SK-N-SH (cell line): ENCODE results near the gene FBXL15. TPM values are rescaled to one million over a fixed set of nuclear protein-coding genes. Genes with fewer than 3 reads are reported as not detected.

Experiments used
- CTCF ChIA-PET: fragments of 300-600, 350-600 bp; formaldehyde crosslinking; extraction: SDS; loops from one replicate; lab custom pipeline; 2021; lab: Yijun Ruan, JAX
- POLR2A ChIA-PET: fragments of 350-600 bp; sonication (Branson Sonifier 250); formaldehyde crosslinking; extraction: SDS; loops from one replicate; lab custom pipeline; 2020; ENCODE audit warnings: antibody characterized with exemption, inconsistent platforms; lab: Yijun Ruan, JAX
- DNase-seq: peaks from one replicate; pipeline ENCODE4 v3.0.0; 2012
- H2AFZ ChIP-seq: fragments of 200-600 bp; sonication (generic); 2 replicates; pipeline ENCODE4 v1.8.1; 2016; ENCODE audit warnings: antibody characterized with exemption, mild to moderate bottlenecking, low read depth
- H3F3A ChIP-seq: fragments of 200-600 bp; sonication (generic); replicated peaks from 2 replicates; pipeline ENCODE3; 2016; ENCODE audit warnings: antibody characterized with exemption, mild to moderate bottlenecking; ENCODE audit not compliant: insufficient read depth
- H3K27ac ChIP-seq, 2 experiments: fragments of 200-500 bp in 1 of 2; fragments of 200-600 bp in 1 of 2; sonication (Bioruptor generic) in 1 of 2; sonication (generic), shearing (Covaris generic) in 1 of 2; 2 replicates each; pipeline versions ENCODE4 v1.5.1 to v1.6.1; 2014 to 2016; ENCODE audit warnings: low read depth in 2 of 2, inconsistent platforms in 1 of 2, low read length in 1 of 2, mild to moderate bottlenecking in 1 of 2, mixed read lengths in 1 of 2
- H3K27me3 ChIP-seq: fragments of 200-600 bp; sonication (generic), shearing (Covaris generic); 2 replicates; pipeline ENCODE4 v1.6.1; 2016; ENCODE audit warnings: mixed run types; ENCODE audit not compliant: insufficient read depth
- H3K36me3 ChIP-seq, 2 experiments: fragments of 200-500 bp in 1 of 2; fragments of 200-600 bp in 1 of 2; sonication (Bioruptor generic) in 1 of 2; sonication (generic) in 1 of 2; replicated peaks in 1 of 2; 2 replicates each; pipeline versions ENCODE3 to v1.5.1; 2014 to 2016; ENCODE audit warnings: low read length in 1 of 2, mild to moderate bottlenecking in 1 of 2; ENCODE audit not compliant: insufficient read depth in 2 of 2, control insufficient read depth in 1 of 2
- H3K4me1 ChIP-seq, 2 experiments: fragments of 200-500 bp in 1 of 2; fragments of 200-600 bp in 1 of 2; sonication (Bioruptor generic) in 1 of 2; sonication (generic), shearing (Covaris generic) in 1 of 2; 2 replicates each; pipeline versions ENCODE4 v1.5.1 to v1.6.1; 2014 to 2016; ENCODE audit warnings: low read depth in 1 of 2, low read length in 1 of 2, mixed run types in 1 of 2; ENCODE audit not compliant: insufficient read depth in 2 of 2, control insufficient read depth in 1 of 2
- H3K4me2 ChIP-seq: fragments of 200-600 bp; sonication (generic), shearing (Covaris generic); 2 replicates; pipeline ENCODE4 v1.6.1; 2017; ENCODE audit warnings: mixed run types
- H3K4me3 ChIP-seq, 2 experiments: fragments of 200-500 bp in 1 of 2; fragments of 200-600 bp in 1 of 2; sonication (Bioruptor generic) in 1 of 2; sonication (generic), shearing (Covaris generic) in 1 of 2; 2 replicates each; pipeline versions ENCODE4 v1.5.1 to v1.8.1; 2014 to 2016; ENCODE audit warnings: low read depth in 2 of 2, inconsistent platforms in 1 of 2, low read length in 1 of 2, mild to moderate bottlenecking in 1 of 2, mixed read lengths in 1 of 2, moderate library complexity in 1 of 2
- H3K79me2 ChIP-seq: fragments of 200-600 bp; sonication (generic); 2 replicates; pipeline ENCODE4 v1.8.1; 2017; ENCODE audit warnings: mild to moderate bottlenecking; ENCODE audit not compliant: insufficient read depth
- H3K9ac ChIP-seq: fragments of 200-600 bp; sonication (generic); 2 replicates; pipeline ENCODE4 v1.6.1; 2017; ENCODE audit warnings: mixed run types
- H3K9me2 ChIP-seq: fragments of 200-600 bp; sonication (generic); 2 replicates; pipeline ENCODE4 v1.6.1; 2017; ENCODE audit warnings: mixed run types
- H3K9me3 ChIP-seq: fragments of 200-600 bp; sonication (generic); 2 replicates; pipeline ENCODE4 v1.6.1; 2017; ENCODE audit warnings: mixed run types, mild to moderate bottlenecking, moderate library complexity
- H4K20me1 ChIP-seq: fragments of 200-600 bp; sonication (generic); 2 replicates; pipeline ENCODE4 v1.6.1; 2017; ENCODE audit warnings: mild to moderate bottlenecking, mixed run types; ENCODE audit not compliant: insufficient read depth
- CHD2 ChIP-seq: fragments of 150-350 bp; IDR thresholded peaks from 2 replicates; pipeline ENCODE4 v1.6.1; 2018; ENCODE audit warnings: low read length; ENCODE audit not compliant: partially characterized antibody
- ELF1 ChIP-seq: IDR thresholded peaks from 2 replicates; pipeline ENCODE4 v1.4.0; 2012
- EP300 ChIP-seq, 2 experiments: IDR thresholded peaks; 2 replicates each; pipeline versions ENCODE4 v1.4.0 to v1.6.1; 2012; ENCODE audit warnings: borderline replicate concordance in 1 of 2, low read depth in 1 of 2, low read length in 1 of 2
- EZH2phosphoT487 ChIP-seq: fragments of 200-600 bp; sonication (generic); IDR thresholded peaks from 2 replicates; pipeline ENCODE4 v1.6.1; 2017; ENCODE audit warnings: low read depth, mixed run types, mild to moderate bottlenecking, antibody characterized with exemption, moderate library complexity, borderline replicate concordance
- FOSL2 ChIP-seq: IDR thresholded peaks from 2 replicates; pipeline ENCODE4 v1.4.0; 2012; ENCODE audit warnings: low read depth, mild to moderate bottlenecking, moderate library complexity, borderline replicate concordance
- FOXM1 ChIP-seq: IDR thresholded peaks from 2 replicates; pipeline ENCODE4 v1.4.0; 2012; ENCODE audit warnings: low read depth, mild to moderate bottlenecking
- GATA2 ChIP-seq: sonication (generic); formaldehyde crosslinking; IDR thresholded peaks from 2 replicates; pipeline ENCODE4 v1.5.0; 2020; ENCODE audit warnings: mild to moderate bottlenecking, missing genetic modification reagents
- JUND ChIP-seq: IDR thresholded peaks from 2 replicates; pipeline ENCODE4 v1.4.0; 2012
- MEF2A ChIP-seq: IDR thresholded peaks from 2 replicates; pipeline ENCODE4 v1.4.0; 2012; ENCODE audit warnings: low read depth, borderline replicate concordance
- NFIC ChIP-seq: IDR thresholded peaks from 2 replicates; pipeline ENCODE4 v1.4.0; 2012; ENCODE audit warnings: borderline replicate concordance
- POLR2AphosphoS5 ChIP-seq: IDR thresholded peaks from 2 replicates; pipeline ENCODE4 v1.6.1; 2012; ENCODE audit warnings: low read depth, low read length
- RAD21 ChIP-seq: IDR thresholded peaks from 2 replicates; pipeline ENCODE4 v1.6.1; 2012; ENCODE audit warnings: mild to moderate bottlenecking, low read length
- RXRA ChIP-seq: IDR thresholded peaks from 2 replicates; pipeline ENCODE4 v1.4.0; 2012; ENCODE audit warnings: low read depth, mild to moderate bottlenecking, borderline replicate concordance
- SMC3 ChIP-seq: IDR thresholded peaks from 2 replicates; pipeline ENCODE4 v1.6.1; 2012; ENCODE audit warnings: low read depth, low read length, improper control_type of control experiment
- TCF12 ChIP-seq: IDR thresholded peaks from 2 replicates; pipeline ENCODE4 v1.4.0; 2012
- USF1 ChIP-seq: IDR thresholded peaks from 2 replicates; pipeline ENCODE4 v1.4.0; 2012; ENCODE audit warnings: low read depth, borderline replicate concordance
- YY1 ChIP-seq: IDR thresholded peaks from 2 replicates; pipeline ENCODE4 v1.4.0; 2012; ENCODE audit warnings: low read depth, mild to moderate bottlenecking
- WGBS: methylation state at CpG from one replicate; pipeline ENCODE4 v1.1.6; 2017; ENCODE audit warnings: low lambda C conversion rate; 5-methylcytosine and 5-hydroxymethylcytosine counted together
- polyA plus RNA-seq, 3 experiments: library from polyadenylated mRNA; depleted of rRNA; stranded (reverse); fragments of >200 nt; gene quantifications; 2 replicates each; pipeline ENCODE4 v1.2.3, GENCODE V29; 2012
- TF ChIP-seq, protein P1 (sequence below): IDR thresholded peaks from 2 replicates; pipeline ENCODE4; 2012
- TF ChIP-seq, protein P2 (sequence below): IDR thresholded peaks from 2 replicates; pipeline ENCODE4 v1.4.0; 2012; ENCODE audit warnings: low read depth
- TF ChIP-seq, protein P3 (sequence below): IDR thresholded peaks from 2 replicates; pipeline ENCODE4 v1.4.0; 2012; ENCODE audit warnings: low read depth, borderline replicate concordance

Gene FBXL15
- polyA plus RNA-seq, 1 of the 3 experiments (the other 2 are of a cell fraction): 17.2 TPM

DNA sequence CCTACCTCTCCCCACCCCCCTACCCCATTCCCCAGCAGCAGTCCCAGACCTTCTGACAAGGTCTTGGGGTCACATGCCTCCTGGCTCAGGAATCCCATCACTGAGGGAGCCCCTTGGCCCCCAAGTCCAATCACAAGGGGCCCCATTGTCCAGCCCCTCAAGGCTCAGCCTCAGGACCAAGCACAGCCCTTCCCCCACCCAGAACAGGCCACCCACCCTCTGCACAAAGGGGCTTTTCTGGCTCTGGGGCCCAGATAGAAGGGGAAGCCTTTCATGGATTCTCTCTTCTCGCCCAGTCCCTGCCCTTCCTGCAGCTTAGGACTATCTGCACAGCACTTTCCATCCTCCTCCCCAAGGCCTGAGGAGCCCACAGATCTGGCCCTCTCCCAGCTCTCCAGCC is 4.8 kb downstream of the FBXL15 start:
- H3K9me2 ChIP-seq: no peaks in the 10 kb centered on the region
- no peak overlapping the region for H2AFZ ChIP-seq
- H3K9ac ChIP-seq: no peak overlapping the region
- H3K4me3 ChIP-seq: no peak overlapping the region
- H3K79me2 ChIP-seq: no peaks in the 10 kb centered on the region
- no peaks in the 10 kb centered on the region for H4K20me1 ChIP-seq
- H3K27ac ChIP-seq: no peak overlapping the region
- no peaks in the 10 kb centered on the region for H3K9me3 ChIP-seq
- WGBS: 100% methylated on average over 1 of the region's 1 CpG
- peaks cover 0 to 16% of the 10 kb centered on the region in 2 experiments; a peak in 2 of 4 replicates for H3K4me1 ChIP-seq
- ChIA-PET CTCF (interaction anchor here (1.8 to 18.3 kb wide), 4 partner anchors 25 to 195 kb away, joined by 9 to 359 read pairs (median 39); partner anchors contain the start of gene NFKB2), POLR2A (no interaction called here)
- no peak overlapping the region for H3K4me2 ChIP-seq
- TF ChIP-seq FOXM1: no peak
- DNase-seq: no peak
- H3K36me3 ChIP-seq: peaks cover under 1 to 21% of the 10 kb centered on the region in 2 experiments
- no peaks in the 10 kb centered on the region for H3K27me3 ChIP-seq
- peaks cover 11% of the 10 kb centered on the region for H3F3A ChIP-seq

- CTCF ChIA-PET: interaction anchor here (1.8 to 18.3 kb wide), 3 partner anchors 27 to 196 kb away, joined by 9 to 359 read pairs (median 57); partner anchors contain the start of gene NFKB2
- Histone ChIP-seq H2AFZ (no peak overlapping the region), H3K9me3 (no peaks in the 10 kb centered on the region), H3K4me2 (no peak overlapping the region), H3K27me3 (no peaks in the 10 kb centered on the region), H4K20me1 (no peaks in the 10 kb centered on the region), H3K9me2 (no peaks in the 10 kb centered on the region), H3K36me3 (peaks cover 3 to 21% of the 10 kb centered on the region in 2 experiments), H3K27ac (no peak overlapping the region), H3F3A (peaks cover 8% of the 10 kb centered on the region), H3K4me1 (peaks cover 0 to 20% of the 10 kb centered on the region in 2 experiments; a peak in 2 of 4 replicates), H3K9ac (no peak overlapping the region), H3K79me2 (peaks cover 9% of the 10 kb centered on the region), H3K4me3 (no peak overlapping the region)
- POLR2A ChIA-PET: no interaction called here
- DNase-seq: no peak
- no peak for TF ChIP-seq EP300 (IDR thresholded peaks at IDR 0.05; ENCODE audit: borderline replicate concordance in 1 of 2, low read depth in 1 of 2, low read length in 1 of 2)
- TF ChIP-seq FOSL2: peak; percentile 28; the same call in 1 of the 2 replicates
- WGBS: 63% methylated on average over 7 of the region's 7 CpGs
These were observed 6.2 kb downstream of the FBXL15 start for GRCh38 chr10:102426803-102427287.

- 92% methylated on average over 6 of the region's 8 CpGs for WGBS
- TF ChIP-seq, protein P1, sequence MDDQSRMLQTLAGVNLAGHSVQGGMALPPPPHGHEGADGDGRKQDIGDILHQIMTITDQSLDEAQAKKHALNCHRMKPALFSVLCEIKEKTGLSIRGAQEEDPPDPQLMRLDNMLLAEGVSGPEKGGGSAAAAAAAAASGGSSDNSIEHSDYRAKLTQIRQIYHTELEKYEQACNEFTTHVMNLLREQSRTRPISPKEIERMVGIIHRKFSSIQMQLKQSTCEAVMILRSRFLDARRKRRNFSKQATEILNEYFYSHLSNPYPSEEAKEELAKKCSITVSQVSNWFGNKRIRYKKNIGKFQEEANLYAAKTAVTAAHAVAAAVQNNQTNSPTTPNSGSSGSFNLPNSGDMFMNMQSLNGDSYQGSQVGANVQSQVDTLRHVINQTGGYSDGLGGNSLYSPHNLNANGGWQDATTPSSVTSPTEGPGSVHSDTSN: no peak
- TF ChIP-seq FOSL2: no peak
- TF ChIP-seq, protein P2, sequence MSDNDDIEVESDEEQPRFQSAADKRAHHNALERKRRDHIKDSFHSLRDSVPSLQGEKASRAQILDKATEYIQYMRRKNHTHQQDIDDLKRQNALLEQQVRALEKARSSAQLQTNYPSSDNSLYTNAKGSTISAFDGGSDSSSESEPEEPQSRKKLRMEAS: no peak
- TF ChIP-seq TCF12: no peak
- TF ChIP-seq GATA2: no peak
- no peak for TF ChIP-seq ELF1
- no peak for TF ChIP-seq JUND
- no peak for TF ChIP-seq CHD2
- no peak for TF ChIP-seq USF1
- TF ChIP-seq NFIC: no peak
- no peak for TF ChIP-seq MEF2A
- TF ChIP-seq, protein P3, sequence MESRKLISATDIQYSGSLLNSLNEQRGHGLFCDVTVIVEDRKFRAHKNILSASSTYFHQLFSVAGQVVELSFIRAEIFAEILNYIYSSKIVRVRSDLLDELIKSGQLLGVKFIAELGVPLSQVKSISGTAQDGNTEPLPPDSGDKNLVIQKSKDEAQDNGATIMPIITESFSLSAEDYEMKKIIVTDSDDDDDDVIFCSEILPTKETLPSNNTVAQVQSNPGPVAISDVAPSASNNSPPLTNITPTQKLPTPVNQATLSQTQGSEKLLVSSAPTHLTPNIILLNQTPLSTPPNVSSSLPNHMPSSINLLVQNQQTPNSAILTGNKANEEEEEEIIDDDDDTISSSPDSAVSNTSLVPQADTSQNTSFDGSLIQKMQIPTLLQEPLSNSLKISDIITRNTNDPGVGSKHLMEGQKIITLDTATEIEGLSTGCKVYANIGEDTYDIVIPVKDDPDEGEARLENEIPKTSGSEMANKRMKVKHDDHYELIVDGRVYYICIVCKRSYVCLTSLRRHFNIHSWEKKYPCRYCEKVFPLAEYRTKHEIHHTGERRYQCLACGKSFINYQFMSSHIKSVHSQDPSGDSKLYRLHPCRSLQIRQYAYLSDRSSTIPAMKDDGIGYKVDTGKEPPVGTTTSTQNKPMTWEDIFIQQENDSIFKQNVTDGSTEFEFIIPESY: no peak
- no peak for TF ChIP-seq RAD21
- TF ChIP-seq YY1: no peak
- TF ChIP-seq EZH2phosphoT487: no peak
- TF ChIP-seq EP300 (IDR thresholded peaks at IDR 0.05; ENCODE audit: borderline replicate concordance in 1 of 2, low read depth in 1 of 2, low read length in 1 of 2): no peak
- TF ChIP-seq SMC3: no peak
- TF ChIP-seq RXRA: no peak
- TF ChIP-seq POLR2AphosphoS5: no peak
These were observed 8.8 kb downstream of the FBXL15 start for GRCh38 chr10:102429468-102429867.

More at GRCh38 chr10:102429468-102429867, 8.8 kb downstream of the FBXL15 start:
- H2AFZ ChIP-seq: no peak overlapping the region
- ChIA-PET POLR2A (interaction anchor here (0.8 kb wide), 1 partner anchor 8 kb away, joined by 3 read pairs; no protein-coding TSS in a partner anchor), CTCF (no interaction called here)
- H3K27me3 ChIP-seq: no peaks in the 10 kb centered on the region
- no peaks in the 10 kb centered on the region for H3K9me3 ChIP-seq
- no peaks in the 10 kb centered on the region for H3K9me2 ChIP-seq
- peaks cover 0 to 6% of the 10 kb centered on the region in 2 experiments; a peak in 1 of 4 replicates for H3K4me1 ChIP-seq
- H3F3A ChIP-seq: peaks cover 5% of the 10 kb centered on the region
- DNase-seq: no peak
- H3K9ac ChIP-seq: no peak overlapping the region
- no peaks in the 10 kb centered on the region for H4K20me1 ChIP-seq
- no peak overlapping the region for H3K4me2 ChIP-seq
- H3K27ac ChIP-seq: no peak overlapping the region
- no peak overlapping the region for H3K4me3 ChIP-seq
- peaks cover 14% of the 10 kb centered on the region for H3K79me2 ChIP-seq
- peaks cover 3 to 5% of the 10 kb centered on the region in 2 experiments for H3K36me3 ChIP-seq
